KMS-11 (cell line): Measurements from ENCODE around the gene CAMTA1.

Source experiments
- H2AFZ ChIP-seq: fragments of 200-600 bp; sonication (generic); 2 replicates; pipeline ENCODE4 v1.6.1; 2016; ENCODE audit warnings: antibody characterized with exemption, mixed run types, low read depth
- H3K27ac ChIP-seq: fragments of 200-600 bp; sonication (generic); 2 replicates; pipeline ENCODE4 v1.6.1; 2016; ENCODE audit warnings: mild to moderate bottlenecking, mixed run types
- H3K27me3 ChIP-seq: fragments of 200-600 bp; sonication (generic); 2 replicates; pipeline ENCODE4 v1.6.1; 2017; ENCODE audit warnings: mild to moderate bottlenecking, low read depth, mixed run types, moderate library complexity; ENCODE audit not compliant: insufficient read depth
- H3K36me3 ChIP-seq: fragments of 200-600 bp; sonication (generic); 2 replicates; pipeline ENCODE4 v1.6.1; 2017; ENCODE audit warnings: mild to moderate bottlenecking, mixed run types; ENCODE audit not compliant: insufficient read depth
- H3K4me1 ChIP-seq: fragments of 200-600 bp; sonication (generic); 2 replicates; pipeline ENCODE4 v1.6.1; 2016; ENCODE audit warnings: mild to moderate bottlenecking, low read depth, mixed run types; ENCODE audit not compliant: poor library complexity, severe bottlenecking
- H3K4me2 ChIP-seq: fragments of 200-600 bp; sonication (generic); 2 replicates; pipeline ENCODE4 v1.7.0; 2016; ENCODE audit warnings: mild to moderate bottlenecking, mixed run types
- H3K4me3 ChIP-seq: fragments of 200-600 bp; sonication (generic); IDR thresholded peaks from 2 replicates; pipeline ENCODE4 v1.6.1; 2017; ENCODE audit warnings: low read depth, low read length, mixed read lengths; ENCODE audit not compliant: insufficient read depth
- H3K79me2 ChIP-seq: fragments of 200-600 bp; sonication (generic); 2 replicates; pipeline ENCODE4 v1.6.1; 2016; ENCODE audit warnings: low read depth, mixed run types; ENCODE audit not compliant: insufficient read depth
- H3K9ac ChIP-seq: fragments of 200-600 bp; sonication (generic); 2 replicates; pipeline ENCODE4 v1.6.1; 2016; ENCODE audit warnings: mild to moderate bottlenecking, mixed run types
- H4K20me1 ChIP-seq: fragments of 200-600 bp; sonication (generic); 2 replicates; pipeline ENCODE4 v1.6.1; 2016; ENCODE audit warnings: mild to moderate bottlenecking, mixed run types; ENCODE audit not compliant: insufficient read depth
- CTCF ChIP-seq: fragments of 200-600 bp; sonication (generic); conservative IDR thresholded peaks from 2 replicates; pipeline ENCODE4 v1.6.1; 2017; ENCODE audit warnings: low read depth, mild to moderate bottlenecking, antibody characterized with exemption, low read length, moderate library complexity, mixed read lengths

CAMTA1 gene

GRCh38 chr1:7018826-7019225, 233.6 kb downstream of the CAMTA1 start:
- H2AFZ ChIP-seq: no peak overlapping the region
- H3K4me2 ChIP-seq: no peak overlapping the region
- no peaks in the 10 kb centered on the region for H4K20me1 ChIP-seq
- no peaks in the 10 kb centered on the region for H3K27me3 ChIP-seq
- no peaks in the 10 kb centered on the region for H3K36me3 ChIP-seq
- H3K9ac ChIP-seq: no peak overlapping the region
- no peaks in the 10 kb centered on the region for H3K79me2 ChIP-seq
- no peak overlapping the region for H3K4me3 ChIP-seq
- no peak for TF ChIP-seq CTCF
- H3K4me1 ChIP-seq: no peaks in the 10 kb centered on the region
- H3K27ac ChIP-seq: no peak overlapping the region

GRCh38 chr1:7019510-7019909, 234.3 kb downstream of the CAMTA1 start:
- no peaks in the 10 kb centered on the region for H4K20me1 ChIP-seq
- no peaks in the 10 kb centered on the region for H3K79me2 ChIP-seq
- H3K9ac ChIP-seq: no peak overlapping the region
- H2AFZ ChIP-seq: no peak overlapping the region
- TF ChIP-seq CTCF: no peak
- H3K36me3 ChIP-seq: no peaks in the 10 kb centered on the region
- no peak overlapping the region for H3K4me2 ChIP-seq
- H3K4me3 ChIP-seq: no peak overlapping the region
- no peak overlapping the region for H3K27ac ChIP-seq
- no peaks in the 10 kb centered on the region for H3K27me3 ChIP-seq
- no peaks in the 10 kb centered on the region for H3K4me1 ChIP-seq

GRCh38 chr1:7022058-7022457, 236.8 kb downstream of the CAMTA1 start:
- TF ChIP-seq CTCF: no peak
- H3K4me2 ChIP-seq: no peak overlapping the region
- H3K27me3 ChIP-seq: no peaks in the 10 kb centered on the region

GRCh38 chr1:7025013-7025412, 239.8 kb downstream of the CAMTA1 start:
- H3K4me2 ChIP-seq: no peak overlapping the region
- no peaks in the 10 kb centered on the region for H4K20me1 ChIP-seq
- H3K4me3 ChIP-seq: no peak overlapping the region
- no peak for TF ChIP-seq CTCF
- H3K27ac ChIP-seq: no peak overlapping the region
- H3K9ac ChIP-seq: no peak overlapping the region
- H2AFZ ChIP-seq: no peak overlapping the region
- H3K4me1 ChIP-seq: no peaks in the 10 kb centered on the region
- H3K79me2 ChIP-seq: no peaks in the 10 kb centered on the region
- no peaks in the 10 kb centered on the region for H3K27me3 ChIP-seq
- no peaks in the 10 kb centered on the region for H3K36me3 ChIP-seq

More at GRCh38 chr1:7022058-7022457, 236.8 kb downstream of the CAMTA1 start:
- no peak overlapping the region for H3K4me3 ChIP-seq
- H3K36me3 ChIP-seq: no peaks in the 10 kb centered on the region
- H3K4me1 ChIP-seq: no peaks in the 10 kb centered on the region
- H2AFZ ChIP-seq: no peak overlapping the region
- H4K20me1 ChIP-seq: no peaks in the 10 kb centered on the region
- H3K27ac ChIP-seq: no peak overlapping the region
- no peak overlapping the region for H3K9ac ChIP-seq
- H3K79me2 ChIP-seq: no peaks in the 10 kb centered on the region
